H9 (cell line): Measurements from ENCODE around the gene ST8SIA2. TPM values are rescaled to one million over a fixed set of nuclear protein-coding genes. Genes with fewer than 3 reads are reported as not detected.

Experiments used
- DNase-seq: peaks from one replicate; pipeline ENCODE4 v3.0.0-alpha.2; 2017
- H2AFZ ChIP-seq: one replicate; pipeline ENCODE4 v1.6.1; 2013; ENCODE audit warnings: mild to moderate bottlenecking, low read length, control low read depth, moderate library complexity
- H2AK5ac ChIP-seq: 2 replicates; pipeline ENCODE4 v1.6.1; 2013; ENCODE audit warnings: low read length, control low read depth, mixed read lengths; ENCODE audit not compliant: insufficient read length
- H2BK120ac ChIP-seq: one replicate; pipeline ENCODE4 v1.6.1; 2013; ENCODE audit warnings: low read depth, mild to moderate bottlenecking, low read length, control low read depth, inconsistent platforms; ENCODE audit not compliant: poor library complexity, severe bottlenecking
- H2BK12ac ChIP-seq: 2 replicates; pipeline ENCODE4 v1.6.1; 2013; ENCODE audit warnings: low read length, control low read depth, mixed read lengths, low read depth; ENCODE audit not compliant: insufficient read length
- H2BK15ac ChIP-seq: 2 replicates; pipeline ENCODE4 v1.6.1; 2013; ENCODE audit warnings: low read depth, low read length, control low read depth
- H2BK20ac ChIP-seq: one replicate; pipeline ENCODE4 v1.6.1; 2013; ENCODE audit warnings: low read depth, mild to moderate bottlenecking, low read length, control low read depth, inconsistent platforms; ENCODE audit not compliant: poor library complexity, severe bottlenecking
- H2BK5ac ChIP-seq: 2 replicates; pipeline ENCODE4 v1.6.1; 2013; ENCODE audit warnings: low read length, control low read depth, mixed read lengths; ENCODE audit not compliant: insufficient read length
- H3K14ac ChIP-seq: 2 replicates; pipeline ENCODE4 v1.6.1; 2013; ENCODE audit warnings: low read length, control low read depth; ENCODE audit not compliant: insufficient read depth
- H3K18ac ChIP-seq: 2 replicates; pipeline ENCODE4 v1.6.1; 2013; ENCODE audit warnings: low read depth, mild to moderate bottlenecking, mixed read lengths, low read length, control low read depth; ENCODE audit not compliant: insufficient read length
- H3K23ac ChIP-seq: 2 replicates; pipeline ENCODE4 v1.6.1; 2013; ENCODE audit warnings: low read length, control low read depth, mixed read lengths, low read depth; ENCODE audit not compliant: insufficient read length
- H3K23me2 ChIP-seq: 2 replicates; pipeline ENCODE4 v1.6.1; 2013; ENCODE audit warnings: low read depth, mild to moderate bottlenecking, mixed read lengths, low read length, control low read depth; ENCODE audit not compliant: insufficient read length, poor library complexity, severe bottlenecking
- H3K27ac ChIP-seq: 2 replicates; pipeline ENCODE4 v1.5.1; 2013; ENCODE audit warnings: low read length, control low read depth, mixed read lengths, low read depth; ENCODE audit not compliant: insufficient read length
- H3K27me3 ChIP-seq: 2 replicates; pipeline ENCODE4 v1.6.1; 2013; ENCODE audit warnings: low read length, control low read depth, inconsistent platforms; ENCODE audit not compliant: insufficient read depth
- H3K4ac ChIP-seq: 2 replicates; pipeline ENCODE4 v1.6.1; 2013; ENCODE audit warnings: low read depth, mild to moderate bottlenecking, control low read depth, inconsistent platforms, low read length, moderate library complexity
- H3K4me1 ChIP-seq: 2 replicates; pipeline ENCODE4 v1.6.1; 2013; ENCODE audit warnings: low read length, control low read depth, inconsistent platforms; ENCODE audit not compliant: insufficient read depth
- H3K4me2 ChIP-seq: 2 replicates; pipeline ENCODE4 v1.6.1; 2013; ENCODE audit warnings: low read length, control low read depth, mixed read lengths; ENCODE audit not compliant: insufficient read length, insufficient read depth
- H3K56ac ChIP-seq: 2 replicates; pipeline ENCODE4 v1.6.1; 2013; ENCODE audit warnings: low read depth, mild to moderate bottlenecking, mixed read lengths, low read length, control low read depth; ENCODE audit not compliant: insufficient read length
- H3K79me1 ChIP-seq: 2 replicates; pipeline ENCODE4 v1.6.1; 2013; ENCODE audit warnings: low read depth, mild to moderate bottlenecking, moderate library complexity, low read length, control low read depth, inconsistent platforms; ENCODE audit not compliant: insufficient read depth, poor library complexity, severe bottlenecking
- H3K79me2 ChIP-seq: 2 replicates; pipeline ENCODE4 v1.6.1; 2013; ENCODE audit warnings: low read length, control low read depth, inconsistent platforms; ENCODE audit not compliant: insufficient read depth
- H3K9ac ChIP-seq: 2 replicates; pipeline ENCODE4 v1.6.1; 2013; ENCODE audit warnings: low read length, control low read depth, mixed read lengths; ENCODE audit not compliant: insufficient read length; ENCODE audit errors: extremely low read depth
- H3K9me3 ChIP-seq: one replicate; pipeline ENCODE4 v1.6.1; 2013; ENCODE audit warnings: low read depth, low read length, inconsistent platforms; ENCODE audit not compliant: control insufficient read depth
- H3T11ph ChIP-seq: one replicate; pipeline ENCODE4 v1.6.1; 2013; ENCODE audit warnings: mild to moderate bottlenecking, low read length, control low read depth, inconsistent platforms
- H4K20me1 ChIP-seq: one replicate; pipeline ENCODE4 v1.6.1; 2013; ENCODE audit not compliant: control insufficient read depth, insufficient read length, insufficient read depth
- H4K5ac ChIP-seq: 2 replicates; pipeline ENCODE4 v1.6.1; 2013; ENCODE audit warnings: low read depth, mild to moderate bottlenecking, mixed read lengths, low read length, control low read depth; ENCODE audit not compliant: insufficient read length
- H4K8ac ChIP-seq: replicated peaks from 2 replicates; pipeline ENCODE4 v1.6.1; 2013; ENCODE audit warnings: low read length, control low read depth, mixed read lengths, low read depth; ENCODE audit not compliant: insufficient read length
- H4K91ac ChIP-seq: 2 replicates; pipeline ENCODE4 v1.6.1; 2013; ENCODE audit warnings: low read depth, mild to moderate bottlenecking, moderate library complexity, mixed read lengths, low read length, control low read depth; ENCODE audit not compliant: insufficient read length
- H3K27ac Mint-ChIP-seq, 3 experiments: 2 replicates in 2 of 3; 3 replicates in 1 of 3; pipeline ENCODE4 v1.8.0; 2020 to 2021; ENCODE audit warnings: mixed read lengths in 3 of 3, mild to moderate bottlenecking in 1 of 3, moderate library complexity in 1 of 3
- H3K27me3 Mint-ChIP-seq: 2 replicates; pipeline ENCODE4 v1.8.0; 2021; ENCODE audit warnings: low read depth, mild to moderate bottlenecking, moderate library complexity, mixed read lengths
- H3K36me3 Mint-ChIP-seq, 3 experiments: 2 replicates in 2 of 3; 3 replicates in 1 of 3; pipeline ENCODE4 v1.8.0; 2020 to 2021; ENCODE audit warnings: low read depth in 3 of 3, mixed read lengths in 3 of 3; ENCODE audit not compliant: insufficient read depth in 1 of 3
- H3K4me1 Mint-ChIP-seq, 2 experiments: 2 replicates each; pipeline ENCODE4 v1.8.0; 2020; ENCODE audit warnings: mixed read lengths in 2 of 2
- H3K4me3 Mint-ChIP-seq, 2 experiments: 2 replicates in 1 of 2; 3 replicates in 1 of 2; pipeline ENCODE4 v1.8.0; 2020 to 2021; ENCODE audit warnings: mild to moderate bottlenecking in 2 of 2, mixed read lengths in 2 of 2, moderate library complexity in 1 of 2
- H3K9me3 Mint-ChIP-seq, 2 experiments: 2 replicates in 1 of 2; 3 replicates in 1 of 2; pipeline ENCODE4 v1.8.0; 2020; ENCODE audit warnings: mild to moderate bottlenecking in 2 of 2, mixed read lengths in 2 of 2, moderate library complexity in 1 of 2
- CTCF ChIP-seq: fragments of 200-600 bp; sonication (generic); conservative IDR thresholded peaks from 3 replicates; pipeline ENCODE4 v1.8.0; 2021; ENCODE audit warnings: antibody characterized with exemption, mild to moderate bottlenecking
- WGBS: extraction: QIAGEN DNeasy Blood & Tissue Kit; methylation state at CpG from one replicate; pipeline ENCODE4 v1.1.7; 2013; ENCODE audit warnings: missing lambda C conversion rate, low lambda C conversion rate, mixed read lengths; ENCODE audit not compliant: insufficient read length; ENCODE audit errors: extremely low coverage; 5-methylcytosine and 5-hydroxymethylcytosine counted together
- total RNA-seq: library from RNA; stranded (reverse); gene quantifications from 2 replicates; pipeline ENCODE4 v1.2.1, GENCODE V29; 2021

Gene ST8SIA2
- total RNA-seq, 1 experiment from 2014 or later: 1.8 TPM

GRCh38 chr15:92485441-92485840 lies 91.8 kb downstream of the ST8SIA2 start:
- H2BK20ac ChIP-seq: no peak overlapping the region
- H4K20me1 ChIP-seq: no peaks in the 10 kb centered on the region
- no peaks in the 10 kb centered on the region for H3K79me2 ChIP-seq
- Mint-ChIP-seq H3K36me3 (peaks cover 0 to 3% (median 0%) of the 10 kb centered on the region in 3 experiments; a peak in 3 of 7 replicates), H3K27me3 (peaks cover 2% of the 10 kb centered on the region; the same call in 1 of the 2 replicates), H3K9me3 (peaks cover 12 to 20% of the 10 kb centered on the region in 2 experiments; a peak in 4 of 5 replicates), H3K4me1 (no peaks in the 10 kb centered on the region), H3K4me3 (no peak overlapping the region), H3K27ac (no peak overlapping the region)
- H2BK5ac ChIP-seq: no peak overlapping the region
- H3K14ac ChIP-seq: no peak overlapping the region
- no peaks in the 10 kb centered on the region for H3K79me1 ChIP-seq
- H3K9ac ChIP-seq: no peak overlapping the region
- no peak overlapping the region for H2BK12ac ChIP-seq
- no peak overlapping the region for H2AFZ ChIP-seq
- WGBS: no CpG with 5 or more reads among the region's 1 CpG
- no peak overlapping the region for H2BK15ac ChIP-seq
- H3K27ac ChIP-seq: no peak overlapping the region
- no peaks in the 10 kb centered on the region for H3K27me3 ChIP-seq
- no peak overlapping the region for H3K4ac ChIP-seq
- no peak overlapping the region for H3K56ac ChIP-seq
- no peaks in the 10 kb centered on the region for H3K4me1 ChIP-seq
- TF ChIP-seq CTCF: no peak
- H3K4me2 ChIP-seq: no peak overlapping the region
- no peaks in the 10 kb centered on the region for H3K9me3 ChIP-seq
- H2AK5ac ChIP-seq: no peak overlapping the region
- DNase-seq: no peak
- H4K91ac ChIP-seq: no peak overlapping the region
- H3K23ac ChIP-seq: no peak overlapping the region
- H4K5ac ChIP-seq: no peak overlapping the region
- H2BK120ac ChIP-seq: no peak overlapping the region
- no peak overlapping the region for H4K8ac ChIP-seq
- H3K18ac ChIP-seq: no peak overlapping the region
- no peaks in the 10 kb centered on the region for H3K23me2 ChIP-seq
- H3T11ph ChIP-seq: no peak overlapping the region
